SK-N-MC (cell line): Measurements from ENCODE around the gene OR52E2.

ENCODE experiments used
- EZH2 ChIP-seq: fragments of 200-600 bp; sonication (generic); IDR thresholded peaks from one replicate; pipeline ENCODE4 v1.6.1; 2017; ENCODE audit warnings: antibody characterized with exemption
- POLR2AphosphoS5 ChIP-seq: IDR thresholded peaks from 2 replicates; pipeline ENCODE4 v1.6.1; 2012; ENCODE audit warnings: mild to moderate bottlenecking, low read depth, low read length, borderline replicate concordance

GRCh38 chr11:5059391-5059790 lies at the start of gene OR52E2:
- TF ChIP-seq EZH2: no peak
- TF ChIP-seq POLR2AphosphoS5: no peak
